Suprapubic skin (tissue), 4 donors: ENCODE measurements around the gene AK4. TPM values are rescaled to one million over a fixed set of nuclear protein-coding genes. Genes with fewer than 3 reads are reported as not detected.

ENCODE experiments used
- DNase-seq, 2 donors: peaks; one replicate each; pipeline ENCODE4 v3.0.0-alpha.2; 2019; ENCODE audit warnings: low spot score in 2 of 2
- H3K27ac ChIP-seq: fragments of 200-600 bp; sonication (generic); one replicate; pipeline ENCODE4 v1.5.1; 2019
- H3K27me3 ChIP-seq: fragments of 200-600 bp; sonication (generic); one replicate; pipeline ENCODE4 v1.5.1; 2019
- H3K36me3 ChIP-seq: fragments of 200-600 bp; sonication (generic); one replicate; pipeline ENCODE4 v1.5.1; 2019
- H3K4me1 ChIP-seq: fragments of 200-600 bp; sonication (generic); one replicate; pipeline ENCODE4 v1.5.1; 2019
- H3K4me3 ChIP-seq: fragments of 200-600 bp; sonication (generic); one replicate; pipeline ENCODE4 v1.5.1; 2019; ENCODE audit warnings: mild to moderate bottlenecking
- H3K9me3 ChIP-seq: fragments of 200-600 bp; sonication (generic); one replicate; pipeline ENCODE4 v1.5.1; 2019
- CTCF ChIP-seq, 2 donors: fragments of 200-600 bp in 1 of 2; fragments of 450-650 bp in 1 of 2; sonication (generic) in 1 of 2; IDR thresholded peaks; one replicate each; pipeline ENCODE4 v1.5.1; 2016 to 2019; ENCODE audit warnings: antibody characterized with exemption in 2 of 2, mild to moderate bottlenecking in 1 of 2, moderate library complexity in 1 of 2
- EP300 ChIP-seq: sonication (generic); formaldehyde crosslinking; IDR thresholded peaks from one replicate; pipeline ENCODE4 v1.6.1; 2017; ENCODE audit warnings: antibody characterized with exemption
- POLR2A ChIP-seq, 2 donors: fragments of 450-650 bp; IDR thresholded peaks; one replicate each; pipeline ENCODE4 v1.6.1; 2017; ENCODE audit warnings: antibody characterized with exemption in 2 of 2, mild to moderate bottlenecking in 2 of 2, moderate library complexity in 2 of 2
- POLR2AphosphoS5 ChIP-seq, 3 donors: sonication (generic); formaldehyde crosslinking; IDR thresholded peaks; one replicate each; pipeline ENCODE4 v1.6.1; 2017; ENCODE audit warnings: antibody characterized with exemption in 3 of 3
- WGBS: methylation state at CpG from one replicate; pipeline ENCODE4 v1.1.5; 2018; 5-methylcytosine and 5-hydroxymethylcytosine counted together
- total RNA-seq, 4 donors: library from RNA; depleted of rRNA; stranded (reverse); fragments of >200 nt; gene quantifications; one replicate each; pipeline ENCODE4 v1.1.0, GENCODE V29; 2016

Gene AK4
- total RNA-seq, 4 donors from 2014 or later: 35.7 to 62.5 (median 54.8) TPM

DNA sequence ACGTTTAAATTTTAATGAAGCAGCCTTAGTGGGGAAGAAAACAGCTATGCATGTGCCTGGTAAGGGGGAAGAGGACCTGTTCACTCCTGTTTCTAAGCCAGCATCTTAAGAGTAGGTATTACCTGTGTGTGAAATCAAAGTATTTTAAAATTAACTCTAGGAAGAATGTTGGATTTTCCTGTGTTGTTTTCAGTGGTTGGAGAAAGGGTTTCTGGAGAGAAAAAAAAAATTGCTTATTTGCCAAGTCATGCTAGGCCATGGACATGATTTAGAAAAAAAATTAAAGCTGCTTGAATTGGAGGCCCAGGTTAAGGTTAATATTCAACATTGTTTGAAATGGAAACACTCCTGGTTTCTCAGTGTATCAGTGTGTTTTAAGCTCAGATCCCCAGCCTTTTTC is 118.5 kb downstream of the AK4 start:
- Histone ChIP-seq H3K36me3 (no peaks in the 10 kb centered on the region), H3K4me1 (peaks cover 17% of the 10 kb centered on the region), H3K4me3 (peak overlapping the region; percentile 60), H3K9me3 (no peaks in the 10 kb centered on the region), H3K27me3 (peaks cover 8% of the 10 kb centered on the region), H3K27ac (no peak overlapping the region)
- WGBS: 30% methylated on average over 1 of the region's 1 CpG
- no peak for DNase-seq
- TF ChIP-seq EP300 (no peak), CTCF (IDR thresholded peaks at IDR 0.05) (no peak), POLR2A (IDR thresholded peaks at IDR 0.05) (no peak), POLR2AphosphoS5 (IDR thresholded peaks at IDR 0.05) (no peak)

GRCh38 chr1:65267271-65267670 is 119.3 kb downstream of the AK4 start:
- 86% methylated on average over 4 of the region's 4 CpGs for WGBS
- Histone ChIP-seq H3K4me1 (peaks cover 17% of the 10 kb centered on the region), H3K27ac (no peak overlapping the region), H3K36me3 (no peaks in the 10 kb centered on the region), H3K9me3 (no peaks in the 10 kb centered on the region), H3K4me3 (no peak overlapping the region), H3K27me3 (peaks cover 8% of the 10 kb centered on the region)
- TF ChIP-seq POLR2AphosphoS5 (IDR thresholded peaks at IDR 0.05) (no peak), EP300 (no peak), POLR2A (IDR thresholded peaks at IDR 0.05) (no peak), CTCF (IDR thresholded peaks at IDR 0.05) (no peak)
- DNase-seq: no peak

- no peak for TF ChIP-seq POLR2AphosphoS5 (IDR thresholded peaks at IDR 0.05)
- TF ChIP-seq EP300: no peak
- no peak for TF ChIP-seq CTCF (IDR thresholded peaks at IDR 0.05)
- no peak for TF ChIP-seq POLR2A (IDR thresholded peaks at IDR 0.05)
- Histone ChIP-seq H3K9me3 (no peaks in the 10 kb centered on the region), H3K36me3 (no peaks in the 10 kb centered on the region), H3K4me1 (peaks cover 17% of the 10 kb centered on the region), H3K27ac (no peak overlapping the region), H3K4me3 (no peak overlapping the region), H3K27me3 (peaks cover 8% of the 10 kb centered on the region)
- no peak for DNase-seq
- WGBS: 93% methylated on average over 1 of the region's 1 CpG
Measured at GRCh38 chr1:65267683-65268082, 119.7 kb downstream of the AK4 start.

- 81% methylated on average over 2 of the region's 2 CpGs for WGBS
- no peak overlapping the region for H3K4me3 ChIP-seq
- peaks cover 8% of the 10 kb centered on the region for H3K27me3 ChIP-seq
- TF ChIP-seq CTCF (IDR thresholded peaks at IDR 0.05) (no peak), POLR2AphosphoS5 (IDR thresholded peaks at IDR 0.05) (no peak), EP300 (no peak), POLR2A (IDR thresholded peaks at IDR 0.05) (no peak)
- H3K27ac ChIP-seq: no peak overlapping the region
- no peaks in the 10 kb centered on the region for H3K9me3 ChIP-seq
- no peak for DNase-seq
- peaks cover 15% of the 10 kb centered on the region for H3K4me1 ChIP-seq
- no peaks in the 10 kb centered on the region for H3K36me3 ChIP-seq
Measured at GRCh38 chr1:65269612-65270011, 121.6 kb downstream of the AK4 start.

DNA sequence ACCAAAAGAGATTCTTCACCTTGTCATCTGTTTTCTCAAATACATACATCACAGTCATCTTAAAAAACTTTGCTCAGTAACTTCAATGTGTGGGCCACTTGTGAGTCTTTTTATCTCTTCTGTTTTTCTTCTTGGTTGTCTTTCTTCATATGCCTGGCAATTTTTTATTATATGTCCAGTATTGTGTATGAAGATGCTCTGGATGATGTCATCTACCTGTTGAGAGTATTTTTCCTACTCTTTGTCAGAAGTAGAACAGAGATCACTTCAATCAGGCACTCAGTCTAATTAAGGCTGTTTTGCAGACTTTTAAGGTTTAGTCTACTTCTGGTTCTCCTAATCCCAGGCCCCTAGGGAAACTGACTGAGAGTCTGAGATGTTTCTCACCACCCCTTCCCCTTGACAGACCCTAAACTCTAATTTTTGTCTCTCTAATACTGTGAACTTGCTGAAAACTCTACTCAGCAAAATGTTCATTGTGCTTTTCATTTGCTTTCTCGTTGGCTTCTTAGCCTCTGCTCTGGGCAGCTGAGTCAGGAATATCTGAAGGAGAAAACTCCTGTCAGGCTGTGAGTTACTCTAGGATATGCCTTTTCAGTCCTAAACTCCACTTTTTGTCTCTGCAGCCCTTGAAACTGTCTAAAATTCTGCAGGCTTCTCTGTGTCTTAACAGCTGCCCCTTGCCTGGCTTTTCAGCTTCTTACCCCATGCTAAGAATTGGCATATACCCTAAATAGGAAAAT is 128.4 kb downstream of the AK4 start:
- 91% methylated on average over 1 of the region's 1 CpG for WGBS
- TF ChIP-seq EP300 (no peak), POLR2AphosphoS5 (IDR thresholded peaks at IDR 0.05) (no peak), POLR2A (IDR thresholded peaks at IDR 0.05) (no peak), CTCF (IDR thresholded peaks at IDR 0.05) (no peak)

More for the DNA sequence above, 128.4 kb downstream of the AK4 start:
- Histone ChIP-seq H3K4me3 (no peak overlapping the region), H3K36me3 (no peaks in the 10 kb centered on the region), H3K27ac (no peak overlapping the region), H3K4me1 (peaks cover 4% of the 10 kb centered on the region), H3K27me3 (no peaks in the 10 kb centered on the region), H3K9me3 (no peaks in the 10 kb centered on the region)
- no peak for DNase-seq
